Nephron (organoid): ENCODE measurements around the gene ZNF680.

Experiments
- H3K27ac Mint-ChIP-seq, 3 experiments: 2 replicates each; pipeline ENCODE4 v1.8.0; 2020; ENCODE audit warnings: mixed read lengths in 3 of 3, mild to moderate bottlenecking in 2 of 3, moderate library complexity in 1 of 3
- H3K27me3 Mint-ChIP-seq: 2 replicates; pipeline ENCODE4 v1.8.0; 2021; ENCODE audit warnings: low read depth, mild to moderate bottlenecking, moderate library complexity, mixed read lengths
- H3K36me3 Mint-ChIP-seq: 2 replicates; pipeline ENCODE4 v1.8.0; 2020; ENCODE audit warnings: low read depth, mixed read lengths
- H3K4me1 Mint-ChIP-seq: 2 replicates; pipeline ENCODE4 v1.8.0; 2020; ENCODE audit warnings: mixed read lengths
- H3K4me3 Mint-ChIP-seq, 3 experiments: 2 replicates each; pipeline ENCODE4 v1.8.0; 2020; ENCODE audit warnings: mild to moderate bottlenecking in 3 of 3, mixed read lengths in 3 of 3, moderate library complexity in 2 of 3
- H3K9me3 Mint-ChIP-seq: 2 replicates; pipeline ENCODE4 v1.8.0; 2020; ENCODE audit warnings: mixed read lengths
- TF ChIP-seq, protein P1 (sequence below), 3 experiments: fragments of 200-600 bp; sonication (generic); IDR thresholded peaks; one replicate each; pipeline ENCODE4 v1.5.0; 2021; ENCODE audit warnings: antibody characterized with exemption in 3 of 3; ENCODE audit not compliant: unreplicated experiment in 3 of 3

ZNF680 gene

DNA sequence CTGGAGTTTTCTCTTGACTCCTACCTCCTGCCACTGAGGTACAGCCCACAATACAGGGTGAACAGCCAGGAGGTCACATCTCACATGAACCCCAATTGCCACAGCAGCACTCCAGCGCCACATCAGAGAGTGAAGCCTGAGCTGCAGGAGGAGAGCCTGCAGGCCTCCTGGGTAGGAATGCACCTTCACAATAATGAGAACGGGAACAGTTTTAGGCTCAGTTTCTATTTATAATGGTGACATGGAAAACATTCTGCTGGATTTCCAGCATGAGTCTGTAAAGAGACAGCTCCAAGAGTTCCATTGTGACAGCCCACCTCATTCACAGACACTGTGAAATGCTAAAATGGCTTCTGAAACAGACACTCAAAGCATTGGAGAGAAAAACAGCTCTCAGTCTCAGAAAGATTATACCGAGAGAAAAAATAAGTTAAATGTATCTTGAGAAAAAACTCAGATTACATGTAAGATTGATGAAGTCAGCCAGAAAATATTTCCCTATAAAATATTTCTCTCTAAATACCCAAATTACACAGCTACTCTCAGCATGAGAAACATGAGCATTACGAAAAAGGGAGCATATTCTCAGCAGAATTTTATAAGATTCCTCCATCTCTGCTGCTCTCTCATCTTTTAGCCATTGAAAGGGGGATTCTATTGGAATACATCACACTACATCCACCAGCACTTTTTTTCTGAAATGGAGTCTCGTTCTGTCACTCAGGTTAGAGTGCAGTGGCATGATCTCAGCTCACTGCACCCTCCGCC, 11.3 kb downstream of the ZNF680 start:
- Mint-ChIP-seq H3K27ac (no peak overlapping the region), H3K4me1 (no peaks in the 10 kb centered on the region), H3K4me3 (no peak overlapping the region), H3K27me3 (no peaks in the 10 kb centered on the region), H3K36me3 (peaks cover 82% of the 10 kb centered on the region), H3K9me3 (peaks cover 51% of the 10 kb centered on the region)
- TF ChIP-seq, protein P1, sequence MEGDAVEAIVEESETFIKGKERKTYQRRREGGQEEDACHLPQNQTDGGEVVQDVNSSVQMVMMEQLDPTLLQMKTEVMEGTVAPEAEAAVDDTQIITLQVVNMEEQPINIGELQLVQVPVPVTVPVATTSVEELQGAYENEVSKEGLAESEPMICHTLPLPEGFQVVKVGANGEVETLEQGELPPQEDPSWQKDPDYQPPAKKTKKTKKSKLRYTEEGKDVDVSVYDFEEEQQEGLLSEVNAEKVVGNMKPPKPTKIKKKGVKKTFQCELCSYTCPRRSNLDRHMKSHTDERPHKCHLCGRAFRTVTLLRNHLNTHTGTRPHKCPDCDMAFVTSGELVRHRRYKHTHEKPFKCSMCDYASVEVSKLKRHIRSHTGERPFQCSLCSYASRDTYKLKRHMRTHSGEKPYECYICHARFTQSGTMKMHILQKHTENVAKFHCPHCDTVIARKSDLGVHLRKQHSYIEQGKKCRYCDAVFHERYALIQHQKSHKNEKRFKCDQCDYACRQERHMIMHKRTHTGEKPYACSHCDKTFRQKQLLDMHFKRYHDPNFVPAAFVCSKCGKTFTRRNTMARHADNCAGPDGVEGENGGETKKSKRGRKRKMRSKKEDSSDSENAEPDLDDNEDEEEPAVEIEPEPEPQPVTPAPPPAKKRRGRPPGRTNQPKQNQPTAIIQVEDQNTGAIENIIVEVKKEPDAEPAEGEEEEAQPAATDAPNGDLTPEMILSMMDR (IDR thresholded peaks at IDR 0.05; ENCODE audit: unreplicated experiment in 3 of 3) = no peak

DNA sequence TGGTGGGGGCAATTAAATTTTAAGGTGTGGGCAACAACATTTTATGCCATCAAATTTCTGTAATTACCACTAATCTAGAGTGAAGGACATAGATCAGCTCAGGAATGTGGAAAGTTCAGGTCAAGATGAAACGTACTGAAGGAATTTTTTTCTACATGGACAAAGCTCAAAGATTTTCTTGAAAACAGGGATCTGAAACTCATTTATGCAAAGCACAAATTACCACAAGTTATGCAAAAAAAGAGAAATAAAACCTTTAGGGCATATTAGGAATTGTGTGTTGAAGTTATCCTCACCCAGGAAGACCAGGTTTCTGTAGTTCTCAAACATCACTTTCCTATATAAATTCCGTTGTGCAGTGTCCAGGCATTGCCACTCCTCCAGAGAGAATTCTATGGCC, 18.9 kb downstream of the ZNF680 start:
- no peaks in the 10 kb centered on the region for H3K27me3 Mint-ChIP-seq
- peaks cover 79% of the 10 kb centered on the region for H3K36me3 Mint-ChIP-seq
- TF ChIP-seq, protein P1 (IDR thresholded peaks at IDR 0.05; ENCODE audit: unreplicated experiment in 3 of 3) = no peak
- peaks cover 24% of the 10 kb centered on the region for H3K9me3 Mint-ChIP-seq
- H3K27ac Mint-ChIP-seq = no peak overlapping the region
- no peaks in the 10 kb centered on the region for H3K4me1 Mint-ChIP-seq
- no peak overlapping the region for H3K4me3 Mint-ChIP-seq

DNA sequence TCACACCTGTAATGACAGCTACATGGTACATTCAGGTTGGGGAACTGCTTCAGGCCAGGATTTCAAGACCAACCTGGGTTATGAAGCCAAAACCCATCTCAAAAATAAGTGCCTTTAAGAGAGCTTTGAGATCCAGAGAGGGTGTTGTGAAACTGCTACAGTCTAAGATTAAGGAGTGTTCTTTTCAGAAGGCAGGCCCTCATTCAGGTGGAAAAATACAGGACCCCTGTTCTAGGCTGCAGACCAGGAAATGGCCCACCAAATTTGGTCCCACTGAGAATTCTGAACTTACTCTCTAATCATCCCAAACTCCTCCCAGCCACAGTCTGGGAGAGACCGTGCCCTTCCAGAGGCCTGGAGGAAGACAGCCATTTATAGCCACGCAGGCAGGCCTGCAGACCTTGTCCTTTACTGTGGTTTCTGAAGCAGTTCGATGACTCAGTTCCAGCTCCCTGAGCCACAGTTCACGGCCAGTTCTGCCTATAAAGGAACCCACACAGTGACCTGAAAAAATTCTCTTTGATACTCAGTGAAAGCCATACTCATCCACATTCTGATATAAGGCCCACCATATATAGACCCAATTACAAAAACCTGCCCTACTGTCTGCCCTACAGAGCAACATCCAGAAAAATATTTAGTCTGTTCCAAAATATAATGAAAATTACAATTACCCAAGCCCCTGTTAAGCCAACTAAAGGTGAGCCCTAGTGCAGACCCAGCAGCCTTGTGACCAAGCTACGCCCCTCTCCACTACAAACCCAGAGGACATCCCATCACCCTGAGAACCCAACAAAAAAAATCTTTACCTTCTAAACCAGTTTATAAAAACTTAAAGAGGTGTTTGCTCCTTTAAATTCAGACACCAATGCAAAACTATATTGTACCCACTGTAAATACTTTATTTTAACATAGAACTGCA, 21.2 kb downstream of the ZNF680 start:
- Mint-ChIP-seq H3K27me3 (no peaks in the 10 kb centered on the region), H3K9me3 (peaks cover 15% of the 10 kb centered on the region), H3K4me1 (no peaks in the 10 kb centered on the region), H3K36me3 (peaks cover 83% of the 10 kb centered on the region), H3K4me3 (no peak overlapping the region), H3K27ac (no peak overlapping the region)
- TF ChIP-seq, protein P1 (IDR thresholded peaks at IDR 0.05; ENCODE audit: unreplicated experiment in 3 of 3) = no peak

DNA sequence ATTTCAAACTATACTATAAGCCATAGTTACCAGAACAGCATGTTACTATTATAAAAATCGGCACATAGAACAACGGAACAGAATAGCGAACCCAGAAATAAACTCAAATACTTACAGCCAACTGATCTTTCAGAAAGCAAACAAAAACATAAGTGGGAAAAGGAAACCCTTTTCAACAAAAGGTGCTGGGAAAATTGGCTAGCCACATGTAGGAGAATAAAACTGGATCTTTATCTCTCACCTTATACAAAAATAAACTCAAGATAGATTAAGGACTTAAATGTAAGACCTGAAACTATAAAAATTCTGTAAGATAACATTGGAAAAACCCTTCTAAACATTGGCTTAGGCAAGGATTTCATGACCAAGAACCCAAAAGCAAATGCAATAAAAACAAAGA, 29.1 kb downstream of the ZNF680 start:
- Mint-ChIP-seq H3K36me3 (peaks cover 94% of the 10 kb centered on the region), H3K27me3 (no peaks in the 10 kb centered on the region), H3K4me1 (no peaks in the 10 kb centered on the region), H3K4me3 (no peak overlapping the region), H3K27ac (no peak overlapping the region), H3K9me3 (peaks cover 67% of the 10 kb centered on the region)
- TF ChIP-seq, protein P1 (IDR thresholded peaks at IDR 0.05; ENCODE audit: unreplicated experiment in 3 of 3) = no peak

DNA sequence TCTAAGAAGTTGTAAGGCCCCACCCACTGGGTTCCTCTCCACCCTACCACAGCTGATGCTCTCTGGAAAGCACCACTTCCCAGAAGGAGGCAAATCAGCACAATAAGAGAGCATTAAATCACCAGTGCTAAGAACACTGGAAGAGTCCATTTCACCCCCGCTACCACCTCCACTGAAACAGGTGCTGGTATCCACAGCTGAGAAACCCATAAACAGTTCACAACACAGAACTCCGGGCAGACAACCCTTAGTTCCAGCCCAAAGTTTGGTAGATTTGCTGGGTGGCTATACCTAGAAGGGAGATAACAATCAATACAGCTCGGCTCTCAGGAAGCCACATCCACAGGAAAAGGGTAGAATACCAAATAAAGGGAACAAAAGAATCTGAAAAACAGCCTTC, 34.1 kb downstream of the ZNF680 start:
- Mint-ChIP-seq H3K27ac (no peak overlapping the region), H3K9me3 (peaks cover 67% of the 10 kb centered on the region), H3K36me3 (peaks cover 93% of the 10 kb centered on the region), H3K27me3 (no peaks in the 10 kb centered on the region), H3K4me3 (no peak overlapping the region), H3K4me1 (no peaks in the 10 kb centered on the region)
- TF ChIP-seq, protein P1 (IDR thresholded peaks at IDR 0.05; ENCODE audit: unreplicated experiment in 3 of 3) = no peak
